Measurements from ENCODE around the gene SNX15.
A peak's percentile ranks its signal among the peaks of the same experiment; 100 is the strongest.
"Not testable (repeated sequence)": the region's sequence is repeated elsewhere in the genome, so short reads cannot be mapped to it uniquely, and the experiment has no call there.

Gene SNX15

DNA sequence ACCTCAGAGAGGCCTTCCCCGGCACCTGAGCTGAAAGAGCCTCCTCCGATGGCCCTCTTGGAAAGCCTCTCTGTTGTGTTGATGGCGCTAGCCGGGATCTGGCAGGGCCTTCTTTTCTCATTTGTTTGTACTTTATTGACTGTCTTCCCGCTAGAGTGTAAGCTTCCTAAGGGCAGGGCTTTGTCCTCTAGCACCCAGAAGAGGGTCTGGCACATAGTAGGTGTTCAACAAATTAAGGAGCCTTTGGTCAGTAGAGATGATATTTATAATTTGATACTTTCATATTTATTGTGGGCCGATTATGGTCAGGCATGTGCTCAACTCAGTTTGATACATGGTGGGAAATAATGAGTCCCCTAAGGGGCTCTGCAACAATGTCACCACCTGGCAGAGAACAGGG, 9.3 kb upstream of the SNX15 start:
- DNase-seq: no peak

DNA sequence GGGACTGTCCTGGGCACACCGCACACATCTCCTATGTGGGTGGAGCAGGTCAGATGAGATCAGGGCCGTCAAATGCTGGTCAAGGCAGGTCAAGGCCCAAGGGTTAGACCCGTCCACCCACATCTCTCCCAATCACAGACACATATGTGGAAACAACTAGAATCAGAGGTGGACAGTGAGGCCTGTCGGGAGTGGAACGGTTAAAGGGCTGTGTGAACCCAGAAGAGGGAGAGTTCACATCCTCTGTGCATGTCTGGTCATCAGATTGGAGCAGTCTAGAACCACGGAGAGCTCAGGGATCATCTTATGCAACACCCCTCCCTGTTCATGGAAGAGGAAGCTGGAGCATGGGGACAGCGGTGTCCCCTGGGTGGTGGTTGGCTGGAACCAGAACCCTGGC, 7.4 kb upstream of the SNX15 start:
- no peak for DNase-seq

DNA sequence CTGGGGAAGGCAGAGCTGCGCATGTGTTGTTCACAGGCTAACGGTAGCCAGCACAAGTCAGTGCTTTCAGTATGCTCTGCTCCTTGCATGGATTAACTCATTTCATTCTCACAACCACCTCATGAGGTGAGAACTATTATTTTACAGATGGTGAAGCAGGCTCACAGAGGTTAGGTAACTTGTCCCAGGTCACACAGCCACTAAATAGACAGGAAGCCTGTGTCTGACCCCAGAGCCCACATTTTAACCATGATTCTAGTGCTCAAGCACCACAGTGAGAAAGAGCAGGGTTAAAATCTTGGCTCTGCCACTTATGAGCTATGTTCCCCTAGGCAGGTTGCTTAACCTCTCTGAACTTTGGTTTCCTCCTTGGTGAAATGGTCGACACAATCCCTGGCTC, 6.2 kb upstream of the SNX15 start:
- DNase-seq: no peak

DNA sequence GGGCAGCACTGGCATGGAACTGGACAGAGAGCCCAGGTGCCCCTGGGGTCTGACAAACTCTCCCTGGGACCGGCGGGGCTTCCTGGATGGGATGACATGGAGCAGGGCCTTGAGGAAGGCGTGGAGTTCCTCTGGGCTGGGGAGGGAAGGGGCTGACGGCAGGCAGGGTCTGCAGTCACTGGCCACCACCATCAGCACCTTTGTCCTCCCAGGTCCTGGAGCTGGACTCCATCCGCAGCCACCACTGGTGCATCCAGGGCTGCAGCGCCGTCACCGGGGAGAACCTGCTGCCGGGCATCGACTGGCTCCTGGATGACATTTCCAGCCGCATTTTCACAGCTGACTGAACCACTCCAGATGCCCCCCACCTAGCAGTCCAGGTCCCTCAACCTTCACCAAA, 5.7 kb upstream of the SNX15 start:
- no peak for DNase-seq

DNA sequence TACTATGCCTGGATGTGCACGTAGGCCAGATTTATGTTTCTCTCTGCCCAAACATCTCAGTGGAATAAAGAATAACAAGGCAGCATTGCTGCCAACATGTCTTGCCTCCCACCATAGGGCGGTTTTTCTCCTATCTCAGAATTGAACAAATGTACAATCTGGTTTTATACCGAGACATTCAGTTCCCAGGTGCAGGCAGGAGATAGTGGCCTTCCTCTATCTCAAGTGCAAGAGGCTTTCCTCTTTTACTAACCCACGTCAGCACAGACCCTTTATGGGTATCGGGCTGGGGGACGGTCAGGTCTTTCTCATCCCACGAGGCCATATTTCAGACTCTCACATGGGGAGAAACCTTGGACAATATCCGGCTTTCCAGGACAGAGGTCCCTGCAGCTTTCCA, 3.7 kb upstream of the SNX15 start:
- DNase-seq: not testable (repeated sequence)

DNA sequence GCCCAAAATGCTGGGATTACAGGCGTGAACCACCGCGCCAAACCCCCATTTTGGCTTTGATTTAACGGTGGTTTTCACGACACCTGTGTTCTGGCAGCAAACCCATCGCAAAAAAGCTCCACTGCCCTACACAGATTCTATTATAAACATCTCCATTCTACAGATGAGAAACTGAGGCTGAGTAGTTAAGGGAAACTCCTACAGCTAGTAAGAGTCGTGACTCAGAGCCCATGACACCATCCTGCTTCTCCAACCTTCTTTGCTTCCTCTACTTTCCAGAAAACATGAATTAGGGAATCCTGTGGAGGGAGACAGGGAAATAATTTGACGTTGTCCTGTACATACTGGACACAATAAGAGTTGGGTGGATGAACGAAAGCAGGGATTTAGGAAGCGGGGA, 429 bp upstream of the SNX15 start:
- no peak for DNase-seq

DNA sequence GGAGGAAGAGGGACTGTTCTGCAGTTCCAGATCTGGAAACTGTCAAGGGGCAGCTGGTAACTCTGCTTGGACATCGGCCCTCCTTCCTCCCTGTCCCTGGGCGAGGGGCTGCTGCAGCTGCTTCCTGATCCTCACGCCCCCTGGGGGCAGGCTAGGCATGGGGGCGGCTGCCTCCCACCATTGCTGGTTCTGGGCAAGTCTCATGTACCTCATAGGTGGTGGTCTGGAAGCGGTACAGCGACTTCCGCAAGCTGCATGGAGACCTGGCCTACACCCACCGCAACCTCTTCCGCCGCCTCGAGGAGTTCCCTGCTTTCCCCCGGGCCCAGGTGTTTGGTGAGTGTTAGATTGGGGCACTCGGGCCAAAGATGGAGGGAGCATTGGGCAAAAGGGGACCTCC, 5.0 kb downstream of the SNX15 start:
- DNase-seq: no peak

DNA sequence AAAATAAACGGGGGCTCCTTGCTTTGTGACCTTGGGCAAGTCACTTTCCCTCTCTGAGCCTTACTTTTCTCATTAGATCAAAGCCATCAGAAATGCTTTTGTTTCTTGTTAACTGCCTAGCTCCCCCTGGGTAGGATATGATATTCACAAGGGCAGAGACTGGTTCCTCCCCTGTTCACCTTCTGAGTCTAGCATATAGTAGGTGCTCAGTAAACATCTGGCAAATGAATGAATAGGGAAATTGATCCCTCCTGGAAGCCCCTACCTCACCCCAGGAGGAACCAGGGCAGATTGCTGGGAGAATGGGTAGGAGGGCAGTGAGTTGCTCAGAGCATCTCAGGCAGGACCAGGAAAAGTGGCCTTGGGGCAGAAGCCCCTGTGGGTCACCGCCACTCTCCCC, 7.2 kb downstream of the SNX15 start:
- DNase-seq: no peak

DNA sequence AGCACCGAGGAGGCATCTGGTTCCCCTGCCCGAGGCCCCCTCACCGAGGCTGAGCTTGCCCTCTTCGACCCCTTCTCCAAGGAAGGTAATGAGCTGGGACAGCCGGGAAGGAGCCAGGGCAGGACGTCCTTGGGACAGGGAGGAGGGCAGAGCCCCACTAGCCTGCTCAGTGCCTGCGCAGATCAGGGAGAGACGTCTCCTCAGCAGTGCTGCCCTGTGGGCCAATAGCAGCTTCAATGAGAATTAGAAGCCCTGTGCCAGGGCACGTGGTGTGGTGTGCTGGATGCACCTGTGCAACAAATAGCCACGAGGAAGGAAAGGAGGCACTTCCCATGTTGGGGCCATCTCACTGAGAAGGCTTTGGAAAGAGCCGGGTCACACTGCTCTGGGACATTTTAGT, 8.3 kb downstream of the SNX15 start:
- no peak for DNase-seq

DNA sequence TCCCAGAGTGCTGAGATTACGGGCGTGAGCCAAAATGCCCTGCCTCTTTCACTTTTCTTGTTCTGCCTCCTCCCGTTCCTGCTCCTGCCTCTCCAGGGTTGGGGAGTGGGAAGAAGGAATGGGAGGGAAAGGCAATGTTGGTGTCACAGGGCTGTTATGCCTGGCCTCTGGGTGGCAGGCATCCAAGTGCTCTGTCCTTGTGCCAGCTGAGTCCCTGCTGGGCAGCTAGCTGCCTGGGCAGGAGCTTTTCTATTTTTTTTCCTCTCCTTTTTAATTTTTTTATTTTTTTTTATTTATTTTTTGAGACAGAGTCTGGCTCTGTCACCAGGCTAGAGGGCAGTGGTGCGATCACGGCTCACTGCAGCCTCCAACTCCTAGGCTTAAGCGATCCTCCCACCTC, 9.7 kb downstream of the SNX15 start:
- DNase-seq: no peak

DNA sequence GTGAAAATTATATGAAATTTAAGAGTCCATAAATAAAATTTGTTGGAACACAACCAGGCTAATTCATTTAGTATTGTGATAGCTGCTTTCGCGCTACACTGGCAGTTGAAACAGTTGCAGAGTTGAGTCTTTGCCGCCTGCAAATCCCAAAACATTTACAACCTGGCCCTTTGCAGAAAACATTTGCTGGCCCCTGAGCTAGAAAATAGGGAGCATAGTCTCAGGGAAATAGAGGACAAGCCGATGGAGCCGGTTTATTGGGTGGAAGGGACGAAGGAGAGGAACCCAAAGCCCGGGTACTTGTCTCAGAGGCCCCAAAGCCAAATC, 13.2 kb downstream of the SNX15 start:
- DNase-seq: no peak

DNA sequence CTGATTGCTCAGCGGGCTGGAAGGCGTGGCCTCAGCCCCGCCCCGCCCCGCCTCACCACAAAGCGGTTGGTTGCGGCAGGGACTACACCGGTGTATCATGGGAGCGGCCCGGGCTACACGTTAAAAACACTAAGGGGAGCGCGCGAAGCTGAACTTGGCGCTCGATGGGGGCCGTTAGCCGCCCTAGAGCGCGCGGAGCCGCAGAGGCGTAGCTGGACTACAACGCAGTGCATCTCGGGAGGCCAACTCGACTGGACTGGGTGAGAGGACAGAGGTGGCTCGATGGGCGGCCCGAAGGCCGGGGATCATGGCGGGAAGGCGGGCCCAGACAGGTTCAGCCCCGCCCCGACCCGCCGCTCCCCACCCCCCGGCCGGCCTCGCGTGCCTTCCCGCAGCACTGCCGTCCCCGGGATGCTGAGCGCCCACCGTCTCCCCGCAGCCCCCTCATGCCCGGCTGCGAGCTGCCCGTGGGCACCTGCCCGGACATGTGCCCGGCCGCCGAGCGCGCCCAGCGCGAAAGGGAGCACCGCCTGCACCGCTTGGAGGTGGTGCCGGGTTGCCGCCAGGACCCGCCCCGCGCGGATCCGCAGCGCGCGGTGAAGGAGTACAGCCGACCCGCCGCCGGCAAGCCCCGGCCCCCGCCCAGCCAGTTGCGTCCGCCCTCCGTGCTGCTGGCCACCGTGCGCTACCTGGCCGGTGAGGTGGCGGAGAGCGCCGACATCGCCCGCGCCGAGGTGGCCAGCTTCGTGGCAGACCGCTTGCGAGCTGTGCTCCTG, 13.8 kb downstream of the SNX15 start, which contains the start of gene SAC3D1:
SAC3D1 (plus strand) TSS at position 364 of the 776 bp plus-strand sequence; CDS start at position 447, 83 bp downstream.
- DNase-seq: peak; percentile 79

DNA sequence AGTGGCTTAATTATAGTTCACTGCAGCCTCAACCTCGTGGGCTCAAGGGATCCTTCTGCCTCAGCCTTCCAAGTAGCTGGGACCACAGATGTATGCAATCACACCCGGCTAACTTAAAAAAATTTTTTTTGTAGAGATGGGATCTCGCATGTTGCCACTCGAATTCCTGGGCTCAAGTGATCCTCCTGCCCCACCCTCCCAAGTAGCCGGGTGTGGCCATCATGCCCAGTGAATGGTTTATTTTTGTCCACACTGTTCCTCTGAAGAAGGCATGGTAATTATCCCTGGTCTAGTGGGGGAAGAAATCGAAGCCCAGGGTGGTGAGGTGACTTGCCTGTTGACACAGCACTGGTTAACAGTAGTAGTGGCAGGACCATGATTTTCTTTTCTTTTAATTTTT, 15.7 kb downstream of the SNX15 start:
- DNase-seq: no peak

DNA sequence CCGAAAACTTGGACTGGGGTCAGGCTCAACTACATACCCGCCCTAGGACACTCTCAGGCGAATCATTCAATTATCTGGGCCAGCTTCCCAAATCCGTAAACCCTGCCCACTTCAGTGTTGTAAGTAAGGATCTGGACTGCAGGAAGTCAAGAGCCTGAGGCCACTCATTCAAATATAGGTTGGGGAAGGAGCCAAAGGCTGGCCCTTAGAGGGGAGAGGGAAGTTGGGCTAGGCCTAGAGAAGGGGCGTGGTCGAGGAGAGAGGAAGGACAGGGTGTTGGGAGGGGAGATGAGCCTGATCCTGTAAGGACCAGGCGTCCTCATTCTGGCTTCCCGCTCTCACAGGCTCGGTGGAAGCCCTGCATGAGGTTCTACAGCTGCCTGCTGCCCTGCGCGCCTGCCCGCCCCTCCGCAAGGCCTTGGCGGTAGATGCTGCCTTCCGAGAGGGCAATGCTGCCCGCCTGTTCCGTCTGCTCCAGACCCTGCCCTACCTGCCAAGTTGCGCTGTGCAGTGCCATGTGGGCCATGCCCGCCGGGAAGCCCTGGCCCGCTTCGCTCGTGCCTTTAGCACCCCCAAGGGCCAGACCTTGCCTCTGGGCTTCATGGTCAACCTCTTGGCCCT, 16.8 kb downstream of the SNX15 start:
- no peak for DNase-seq

DNA sequence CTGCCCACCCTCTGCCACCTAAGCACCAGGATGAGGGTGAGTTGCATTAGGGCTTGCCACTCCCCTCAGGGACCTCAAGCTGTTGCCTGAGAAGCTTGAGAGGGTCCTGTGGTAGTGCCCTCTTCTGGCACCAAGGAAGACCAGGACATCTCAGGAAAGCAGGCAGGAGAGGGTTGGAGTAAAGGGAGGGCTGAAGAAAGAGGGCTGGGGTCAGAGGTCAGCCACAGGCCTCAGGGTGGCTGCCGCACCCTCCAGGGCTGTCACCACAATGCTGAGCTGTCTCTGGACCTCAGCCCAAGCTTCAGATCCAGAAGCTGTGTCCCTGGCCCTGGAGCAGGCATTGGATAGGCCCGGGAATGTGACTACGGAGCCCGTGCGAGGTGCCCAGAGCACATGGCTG, 17.8 kb downstream of the SNX15 start:
- no peak for DNase-seq

DNA sequence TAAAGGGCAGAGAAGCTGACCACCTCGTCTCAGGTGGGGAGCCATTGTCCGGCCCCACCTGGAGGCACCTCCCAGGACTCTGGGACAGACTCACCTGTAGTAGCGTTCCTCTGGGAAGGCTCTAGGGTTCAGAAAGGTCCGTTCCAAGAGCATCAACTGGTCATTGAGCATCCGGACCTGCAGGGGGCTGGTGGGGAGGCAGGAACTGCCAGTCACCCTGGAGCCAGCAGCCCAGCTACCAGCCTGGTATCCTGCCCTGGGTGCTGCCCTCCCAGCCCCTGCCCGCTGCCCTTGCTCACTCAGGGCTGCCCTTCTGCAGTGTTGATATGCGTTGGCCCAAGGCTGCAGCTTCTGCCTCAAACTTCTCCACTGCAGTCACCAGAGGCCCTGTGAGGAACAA, 18.5 kb downstream of the SNX15 start:
- no peak for DNase-seq

DNA sequence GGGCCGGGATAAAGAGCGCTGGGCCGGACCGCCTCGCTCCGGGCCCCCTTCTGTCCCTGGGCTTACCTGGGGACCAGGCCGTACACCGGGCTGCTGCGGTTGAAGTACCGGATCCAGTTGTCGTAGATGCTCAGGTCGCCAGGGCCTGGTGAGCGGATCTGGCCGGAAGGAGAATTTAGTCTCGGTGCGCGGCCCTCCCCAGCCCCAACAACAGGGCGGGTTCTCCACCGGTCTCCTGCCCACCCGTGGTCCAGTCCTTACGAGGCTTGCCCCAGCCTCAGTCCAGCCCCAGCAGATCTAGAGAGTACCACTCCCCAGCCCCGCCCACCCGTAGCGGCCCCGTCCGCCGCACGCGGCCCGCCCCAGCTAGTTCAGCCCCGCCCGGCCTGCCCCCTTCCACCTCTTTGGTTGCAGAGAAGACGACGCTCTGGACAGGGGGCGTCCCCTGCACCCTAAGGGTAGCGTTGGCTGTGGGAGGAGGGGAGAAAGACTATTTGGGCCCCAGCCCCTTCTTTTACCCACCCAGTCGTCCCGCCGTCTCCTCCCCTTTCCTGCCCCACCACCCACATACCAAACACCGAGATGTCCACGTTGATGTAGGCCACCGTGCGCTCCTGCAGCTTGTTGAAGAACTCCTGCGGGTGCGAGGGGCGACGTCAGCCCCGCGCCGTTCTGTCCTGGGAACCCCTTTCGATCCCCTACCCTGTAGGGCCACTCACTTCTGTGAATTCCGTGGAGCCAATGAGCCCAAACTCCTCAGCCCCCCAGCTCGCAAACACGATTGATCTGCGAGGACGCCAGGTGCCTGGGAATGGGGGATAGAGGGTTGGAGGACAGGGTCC, 20.6 kb downstream of the SNX15 start:
- peak; percentile 35 for DNase-seq

DNA sequence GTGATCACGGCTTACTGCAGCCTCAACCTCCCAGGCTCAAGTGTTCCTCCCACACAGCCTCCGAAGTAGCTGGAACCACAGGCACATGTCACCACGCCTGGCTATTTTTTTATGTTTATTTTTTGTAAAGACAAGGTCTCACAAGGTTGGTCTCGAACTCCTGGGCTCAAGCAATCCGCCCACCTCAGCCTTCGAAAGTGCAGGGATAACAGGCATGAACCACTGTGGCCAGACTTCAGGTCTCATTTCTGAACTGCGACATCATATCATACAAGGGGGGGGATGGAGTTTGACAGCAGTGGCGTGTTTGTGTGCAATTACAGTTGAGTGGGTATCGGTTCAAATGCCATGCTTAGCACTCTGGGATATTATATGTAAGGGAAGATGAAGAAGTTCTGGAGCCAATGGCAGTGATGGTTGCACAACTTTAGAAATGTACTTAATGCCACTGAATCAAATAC, 24.2 kb downstream of the SNX15 start:
- DNase-seq: no peak

DNA sequence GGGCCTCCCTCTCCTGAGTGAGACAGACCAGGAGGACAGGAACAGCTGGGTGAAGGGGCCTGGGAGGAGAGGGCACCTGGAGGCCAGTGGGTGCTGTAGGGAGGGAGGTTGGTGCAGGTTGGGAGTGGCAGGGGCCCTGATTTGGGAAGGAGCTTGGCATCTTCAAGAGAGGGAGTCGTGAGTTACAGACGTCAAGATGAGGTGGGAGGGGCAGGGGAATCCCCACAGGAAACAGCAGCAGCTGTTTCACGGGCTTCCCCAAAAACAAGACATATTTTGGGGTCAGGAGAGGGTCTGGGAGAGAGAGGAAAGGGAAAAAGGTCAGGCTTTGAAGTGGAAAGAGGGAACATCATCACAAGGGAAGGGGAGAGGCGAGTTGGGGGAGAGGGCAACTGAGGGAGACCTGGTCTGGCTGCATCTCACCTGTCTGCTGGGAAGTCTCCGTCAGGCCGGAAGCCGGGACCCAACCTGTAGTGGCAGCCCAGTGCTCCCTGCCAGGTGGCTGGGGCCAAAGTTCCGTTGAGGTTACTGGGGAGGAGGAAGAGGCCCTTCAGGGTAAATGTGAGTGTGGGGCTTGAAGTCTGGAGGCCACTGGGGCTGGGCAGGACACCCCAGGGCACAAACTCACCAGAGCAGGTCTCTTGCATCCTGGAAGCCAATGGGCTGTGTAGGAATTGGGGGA, 26.7 kb downstream of the SNX15 start:
- no peak for DNase-seq

DNA sequence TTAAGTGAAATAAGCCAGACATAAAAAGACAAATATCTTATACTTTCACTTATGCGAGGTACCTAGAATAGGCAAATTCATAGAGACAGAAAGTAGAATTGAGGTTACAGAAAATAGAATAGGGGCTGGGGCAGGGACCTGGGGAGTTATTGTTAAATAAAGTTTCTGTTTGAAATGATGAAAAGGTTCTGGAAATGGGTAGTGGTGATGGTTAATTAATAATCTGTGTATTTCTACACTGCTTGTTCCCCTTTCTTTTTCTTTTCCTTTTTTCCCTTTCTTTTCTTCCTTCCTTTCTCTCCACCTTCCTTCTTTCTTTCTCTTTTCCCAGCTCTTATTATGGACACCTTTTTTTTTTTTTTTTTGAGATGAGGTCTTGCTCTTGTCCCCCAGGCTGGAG, 28.3 kb downstream of the SNX15 start:
- no peak for DNase-seq

DNA sequence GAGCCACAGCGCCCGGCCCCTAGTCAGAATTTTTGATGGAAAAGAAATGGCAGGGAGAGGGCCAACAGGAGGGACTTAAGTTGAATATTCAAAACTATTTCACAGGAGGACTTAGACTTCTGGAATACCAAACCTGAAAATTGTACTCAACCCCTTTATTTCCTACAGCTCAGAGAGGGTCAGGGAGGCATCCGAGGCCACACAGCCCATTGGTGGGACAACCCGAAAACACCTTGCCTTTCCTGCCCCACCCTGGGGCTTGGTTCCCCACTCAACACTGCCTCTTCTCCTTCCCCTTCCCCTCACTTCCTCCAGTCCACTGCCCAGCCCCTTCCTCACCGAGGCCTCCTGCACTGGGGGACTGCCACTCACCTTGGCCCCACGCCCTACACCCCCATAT, 29.8 kb downstream of the SNX15 start:
- DNase-seq: no peak

DNA sequence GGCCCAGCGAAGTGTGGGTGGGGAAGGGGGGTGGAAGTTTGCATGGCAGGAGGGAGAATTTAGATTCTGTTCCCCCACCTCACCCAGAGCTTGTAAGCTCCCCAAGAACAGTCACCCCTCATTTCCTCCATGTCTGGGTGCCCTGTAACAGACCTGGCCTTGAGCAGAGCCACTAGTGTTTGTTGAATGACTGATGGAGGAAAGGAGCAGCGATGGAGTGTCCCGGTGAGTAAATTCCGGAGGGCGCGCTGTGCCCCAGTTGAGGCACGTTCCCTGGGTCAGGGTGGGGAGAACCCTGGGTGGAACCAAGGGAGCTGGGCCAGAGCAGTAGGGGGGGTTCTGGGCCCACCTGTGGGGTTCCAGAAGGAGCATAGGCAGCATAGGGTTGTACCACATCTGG, 30.3 kb downstream of the SNX15 start:
- no peak for DNase-seq

DNA sequence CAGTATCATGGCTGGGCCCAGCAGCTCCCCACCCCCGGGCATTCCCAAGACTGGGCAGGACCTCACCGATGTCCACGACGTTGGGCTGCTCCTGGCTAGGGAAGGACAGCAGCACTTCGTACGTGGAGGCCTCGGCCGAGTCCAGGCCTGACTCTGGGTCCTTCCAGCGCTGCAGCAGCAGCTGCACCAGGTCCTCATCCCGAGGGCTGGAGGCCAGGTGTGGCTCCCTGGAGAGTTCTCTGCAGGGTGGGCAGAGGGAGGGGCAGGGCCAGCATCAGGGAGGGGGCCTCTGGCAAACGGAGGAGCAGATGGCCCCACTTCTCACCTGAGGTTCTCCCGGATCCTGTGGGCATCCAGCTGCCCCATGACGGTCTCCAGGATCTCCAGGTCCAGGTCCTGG, 30.8 kb downstream of the SNX15 start:
- DNase-seq: no peak
